GM23248 (cell line): Measurements from ENCODE around the gene CASP14. TPM values are rescaled to one million over a fixed set of nuclear protein-coding genes. Genes with fewer than 3 reads are reported as not detected.
"Not testable (repeated sequence)": the region's sequence is repeated elsewhere in the genome, so short reads cannot be mapped to it uniquely, and the experiment has no call there.

Experiments
- DNase-seq: peaks from one replicate; pipeline ENCODE4 v3.0.0-alpha.2; 2015
- H2AFZ ChIP-seq: fragments of 200-600 bp; sonication (generic); 2 replicates; pipeline ENCODE4 v1.6.1; 2016; ENCODE audit warnings: antibody characterized with exemption
- H3F3A ChIP-seq: fragments of 200-600 bp; sonication (generic); 2 replicates; pipeline ENCODE4 v1.6.1; 2016; ENCODE audit warnings: mild to moderate bottlenecking, antibody characterized with exemption, mixed run types; ENCODE audit not compliant: insufficient read depth
- H3K27ac ChIP-seq: fragments of 200-600 bp; sonication (generic); 2 replicates; pipeline ENCODE4 v1.5.1; 2016; ENCODE audit warnings: mild to moderate bottlenecking
- H3K27me3 ChIP-seq: fragments of 200-600 bp; sonication (generic); replicated peaks from 2 replicates; pipeline ENCODE4 v1.6.1; 2016; ENCODE audit warnings: mild to moderate bottlenecking; ENCODE audit not compliant: insufficient read depth
- H3K36me3 ChIP-seq: fragments of 200-600 bp; sonication (generic); 2 replicates; pipeline ENCODE4 v1.6.1; 2016; ENCODE audit warnings: low read depth, mild to moderate bottlenecking
- H3K4me1 ChIP-seq: fragments of 200-600 bp; sonication (generic); 2 replicates; pipeline ENCODE4 v1.6.1; 2016; ENCODE audit warnings: mild to moderate bottlenecking; ENCODE audit not compliant: insufficient read depth
- H3K4me2 ChIP-seq: fragments of 200-600 bp; sonication (generic); one replicate; pipeline ENCODE4 v1.6.1; 2016; ENCODE audit warnings: mild to moderate bottlenecking; ENCODE audit not compliant: unreplicated experiment
- H3K4me3 ChIP-seq: fragments of 200-600 bp; sonication (generic); 2 replicates; pipeline ENCODE4 v1.5.1; 2016; ENCODE audit warnings: mild to moderate bottlenecking
- H3K79me2 ChIP-seq: fragments of 200-600 bp; sonication (generic); 2 replicates; pipeline ENCODE4 v1.6.1; 2016; ENCODE audit warnings: mild to moderate bottlenecking; ENCODE audit not compliant: insufficient read depth
- H3K9ac ChIP-seq: fragments of 200-600 bp; sonication (generic); 2 replicates; pipeline ENCODE4 v1.6.1; 2016; ENCODE audit warnings: mild to moderate bottlenecking
- H3K9me2 ChIP-seq: fragments of 200-600 bp; sonication (generic); 2 replicates; pipeline ENCODE4 v1.6.1; 2016; ENCODE audit warnings: mixed run types, mild to moderate bottlenecking, moderate library complexity; ENCODE audit not compliant: insufficient read depth
- H3K9me3 ChIP-seq: fragments of 200-600 bp; sonication (generic); one replicate; pipeline ENCODE4 v1.6.1; 2017; ENCODE audit warnings: low read depth
- H4K20me1 ChIP-seq: fragments of 200-600 bp; sonication (generic); 2 replicates; pipeline ENCODE4 v1.6.0; 2016; ENCODE audit not compliant: insufficient read depth
- EZH2 ChIP-seq: fragments of 200-600 bp; sonication (generic); IDR thresholded peaks from 2 replicates; pipeline ENCODE4 v1.6.1; 2018; ENCODE audit warnings: antibody characterized with exemption, mild to moderate bottlenecking; ENCODE audit not compliant: insufficient read depth, poor library complexity, severe bottlenecking
- EZH2phosphoT487 ChIP-seq: fragments of 200-600 bp; sonication (generic); IDR thresholded peaks from 2 replicates; pipeline ENCODE4 v1.6.1; 2018; ENCODE audit warnings: antibody characterized with exemption, moderate library complexity, mild to moderate bottlenecking, low read depth; ENCODE audit not compliant: insufficient read depth
- WGBS, 2 experiments: methylation state at CpG; one replicate each; pipeline ENCODE4 v1.1.6; 2015 to 2017; ENCODE audit warnings: low lambda C conversion rate in 2 of 2, low coverage in 1 of 2; ENCODE audit errors: missing lambda C conversion rate in 2 of 2; 5-methylcytosine and 5-hydroxymethylcytosine counted together
- in situ Hi-C: fragments of 300-500 bp; cut with MboI; formaldehyde crosslinking; loops from 2 replicates; pipeline ENCODE4 v1.15.0; 2020
- polyA plus RNA-seq: library from polyadenylated mRNA; unstranded; fragments of >200 nt; fragmentation: Nextera tagmentation; extraction: Ambion mirVana; gene quantifications from 2 replicates; pipeline ENCODE4 v1.2.1, GENCODE V29; 2016
- total RNA-seq: library from RNA; depleted of rRNA; stranded (reverse); fragments of >200 nt; shearing (Covaris generic); gene quantifications from 2 replicates; pipeline ENCODE4 v1.2.3, GENCODE V29; 2014

Gene CASP14
- total and polyA plus RNA-seq, 2 experiments from 2014 or later = not detected

DNA sequence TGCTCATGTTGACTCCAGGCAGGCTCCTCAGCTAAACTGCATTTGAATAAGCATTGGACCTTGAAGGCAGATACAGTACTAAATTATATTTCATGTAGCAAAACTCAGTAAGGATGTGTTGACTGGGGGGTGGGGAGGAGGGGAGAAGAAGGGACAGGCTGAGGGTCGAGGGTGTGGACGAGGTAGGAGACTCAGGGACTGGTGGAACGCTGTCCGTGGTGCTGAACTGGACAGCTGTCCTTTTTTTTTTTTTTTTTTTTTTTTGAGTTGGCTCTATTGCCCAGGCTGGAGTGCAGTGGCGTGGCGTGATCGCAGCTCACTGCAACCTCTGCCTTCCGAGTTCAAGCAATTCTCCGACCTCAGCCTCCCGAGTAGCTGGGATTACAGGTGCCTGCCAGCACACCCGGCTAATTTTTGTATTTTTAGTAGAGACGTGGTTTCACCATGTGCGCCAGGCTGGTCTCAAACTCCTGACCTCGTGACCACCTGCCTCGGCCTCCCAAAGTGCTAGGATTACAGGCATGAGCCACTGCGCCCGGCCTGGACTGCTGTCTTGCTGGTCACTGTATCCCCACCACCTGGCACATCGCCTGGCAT lies 33.2 kb upstream of the CASP14 start:
- 15 to 18% methylated on average over 18 of the region's 18 CpGs for WGBS, 2 experiments

GRCh38 chr19:15018836-15019235 lies 30.4 kb upstream of the CASP14 start:
- H3K36me3 ChIP-seq, H3K27ac ChIP-seq, H3K4me1 ChIP-seq, H3K9me3 ChIP-seq, H3K4me2 ChIP-seq, in situ Hi-C loops, H3K9ac ChIP-seq, H2AFZ ChIP-seq, H3K4me3 ChIP-seq, DNase-seq, H3F3A ChIP-seq, H4K20me1 ChIP-seq, H3K79me2 ChIP-seq, H3K9me2 ChIP-seq, H3K27me3 ChIP-seq: not testable (repeated sequence)
- 17 to 20% methylated on average over 3 of the region's 3 CpGs for WGBS, 2 experiments

More for the DNA sequence above, 33.2 kb upstream of the CASP14 start:
- no peak overlapping the region for H3K4me2 ChIP-seq
- no peaks in the 10 kb centered on the region for H3F3A ChIP-seq
- no peaks in the 10 kb centered on the region for H3K4me1 ChIP-seq
- H3K4me3 ChIP-seq = no peak overlapping the region
- H2AFZ ChIP-seq = no peak overlapping the region
- in situ Hi-C loops = no loop called here
- H3K9me2 ChIP-seq = no peaks in the 10 kb centered on the region
- H3K27me3 ChIP-seq = no peaks in the 10 kb centered on the region
- no peaks in the 10 kb centered on the region for H3K9me3 ChIP-seq
- TF ChIP-seq EZH2 = no peak
- TF ChIP-seq EZH2phosphoT487 = no peak
- DNase-seq = peak; percentile 36
- H3K27ac ChIP-seq = no peak overlapping the region
- no peak overlapping the region for H3K9ac ChIP-seq
- no peaks in the 10 kb centered on the region for H3K79me2 ChIP-seq
- no peaks in the 10 kb centered on the region for H4K20me1 ChIP-seq
- H3K36me3 ChIP-seq = no peaks in the 10 kb centered on the region

DNA sequence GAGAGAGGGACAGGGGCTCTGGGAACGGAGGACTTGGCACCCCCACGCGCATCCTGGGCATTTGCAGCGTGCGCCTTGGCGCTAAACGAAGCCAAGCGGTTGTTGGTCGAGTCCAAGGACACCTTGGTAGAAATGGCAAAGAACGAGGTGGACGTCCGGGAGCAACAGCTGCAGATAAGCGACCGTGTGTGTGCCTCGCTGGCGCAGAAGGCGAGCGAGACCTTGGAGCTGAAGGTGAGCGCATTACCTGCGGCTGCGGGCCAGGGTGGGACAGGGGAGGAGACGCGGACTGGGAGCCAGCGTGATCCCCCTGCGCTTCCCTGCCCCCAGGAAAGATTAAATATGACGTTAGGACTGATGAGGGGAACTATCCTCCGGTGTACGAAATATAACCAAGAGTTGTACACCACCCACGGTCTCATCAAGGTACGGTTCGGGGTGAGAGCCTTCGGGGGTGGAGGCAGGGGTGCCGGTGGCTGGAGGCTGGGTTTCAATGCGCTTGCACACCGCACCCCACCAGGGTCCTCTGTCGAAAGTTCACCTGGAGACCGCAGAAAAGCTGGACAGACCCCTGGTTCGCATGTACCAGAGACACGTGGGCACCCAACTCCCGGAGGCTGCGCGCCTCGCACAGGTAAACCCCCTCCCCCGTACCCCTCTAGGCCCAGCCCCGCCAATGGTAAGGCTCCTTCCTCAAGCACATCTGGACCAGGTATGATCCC lies 27.8 kb upstream of the CASP14 start:
- H3K79me2 ChIP-seq = no peaks in the 10 kb centered on the region
- no peaks in the 10 kb centered on the region for H3K27me3 ChIP-seq
- H3K27ac ChIP-seq = no peak overlapping the region
- TF ChIP-seq EZH2phosphoT487 = no peak
- no peak overlapping the region for H3K9ac ChIP-seq
- no peak for DNase-seq
- H3K9me2 ChIP-seq = no peaks in the 10 kb centered on the region
- no peak overlapping the region for H3K4me3 ChIP-seq
- in situ Hi-C loops = no loop called here
- no peak overlapping the region for H3K4me2 ChIP-seq
- no peaks in the 10 kb centered on the region for H3K36me3 ChIP-seq
- 39 to 46% methylated on average over 40 to 45 of the region's 45 CpGs for WGBS, 2 experiments
- H4K20me1 ChIP-seq = no peaks in the 10 kb centered on the region
- H3F3A ChIP-seq = no peaks in the 10 kb centered on the region
- H3K9me3 ChIP-seq = no peaks in the 10 kb centered on the region
- H3K4me1 ChIP-seq = no peaks in the 10 kb centered on the region
- H2AFZ ChIP-seq = no peak overlapping the region

DNA sequence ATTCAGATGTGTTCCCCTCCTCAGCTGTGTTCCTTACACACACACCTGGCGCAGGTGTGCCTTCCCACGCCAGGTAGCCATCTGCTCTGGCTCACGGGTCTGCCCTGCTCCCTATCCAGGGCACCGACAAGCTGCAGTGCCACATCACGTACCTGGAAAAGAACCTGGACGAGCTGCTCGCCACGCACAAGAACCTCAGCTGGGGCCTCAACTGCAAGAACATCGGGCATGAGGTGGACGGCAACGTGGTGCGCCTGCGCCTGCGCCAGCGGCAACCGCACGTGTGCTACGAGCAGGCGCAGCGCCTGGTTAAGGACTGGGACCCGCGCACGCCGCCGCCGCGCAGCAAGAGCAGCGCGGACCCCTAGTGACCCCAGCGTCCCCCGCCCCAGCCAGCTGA lies 26.5 kb upstream of the CASP14 start:
- TF ChIP-seq EZH2 (no peak), EZH2phosphoT487 (no peak)
- H2AFZ ChIP-seq = no peak overlapping the region
- in situ Hi-C loops = no loop called here
- H3K9me3 ChIP-seq = no peaks in the 10 kb centered on the region
- H3F3A ChIP-seq = no peaks in the 10 kb centered on the region
- 4% methylated on average over 25 to 31 of the region's 31 CpGs for WGBS, 2 experiments
- no peak for DNase-seq
- H3K4me2 ChIP-seq = no peak overlapping the region
- no peaks in the 10 kb centered on the region for H3K4me1 ChIP-seq
- H3K4me3 ChIP-seq = no peak overlapping the region
- H3K79me2 ChIP-seq = no peaks in the 10 kb centered on the region
- no peak overlapping the region for H3K27ac ChIP-seq
- H3K9ac ChIP-seq = no peak overlapping the region
- H3K27me3 ChIP-seq = no peaks in the 10 kb centered on the region
- H3K36me3 ChIP-seq = no peaks in the 10 kb centered on the region
- no peaks in the 10 kb centered on the region for H3K9me2 ChIP-seq
- H4K20me1 ChIP-seq = no peaks in the 10 kb centered on the region
